H1 (cell line): Measurements from ENCODE around the gene CPT2. TPM values are rescaled to one million over a fixed set of nuclear protein-coding genes. Genes with fewer than 3 reads are reported as not detected.

Source experiments
- SAP30 ChIP-seq: fragments of 300-600 bp; sonication (generic); IDR thresholded peaks from 2 replicates; pipeline ENCODE4 v1.7.1; 2012; ENCODE audit warnings: low read length, moderate library complexity, mild to moderate bottlenecking, inconsistent platforms; ENCODE audit not compliant: insufficient read depth, insufficient replicate concordance
- polyA plus RNA-seq, 7 experiments: library from polyadenylated mRNA; depleted of rRNA in 3 of 7; stranded (reverse) in 5 of 7; unstranded in 2 of 7; fragments of >200 nt in 5 of 7; fragments of 200-250 nt in 2 of 7; gene quantifications; 1 replicate in 5 of 7; 2 replicates in 1 of 7; 4 replicates in 1 of 7; pipeline versions ENCODE4 v1.2.1 to v1.2.3, GENCODE V29; 2011 to 2013; ENCODE audit warnings: missing spikeins in 2 of 7, mixed read lengths in 2 of 7
- total RNA-seq: library from RNA; stranded (reverse); fragmentation: NEBNext Ultra II Directional; extraction: Animal tissue kit (Norgen Biotek cat#: 25700); gene quantifications from 2 replicates; pipeline ENCODE4 v1.2.1, GENCODE V29; 2021

Gene CPT2
- total and polyA plus RNA-seq, 2 of the 8 experiments (the other 6 are each of a cell fraction or from before 2014, with no cell fraction given) = 23.9 to 25.5 TPM

DNA sequence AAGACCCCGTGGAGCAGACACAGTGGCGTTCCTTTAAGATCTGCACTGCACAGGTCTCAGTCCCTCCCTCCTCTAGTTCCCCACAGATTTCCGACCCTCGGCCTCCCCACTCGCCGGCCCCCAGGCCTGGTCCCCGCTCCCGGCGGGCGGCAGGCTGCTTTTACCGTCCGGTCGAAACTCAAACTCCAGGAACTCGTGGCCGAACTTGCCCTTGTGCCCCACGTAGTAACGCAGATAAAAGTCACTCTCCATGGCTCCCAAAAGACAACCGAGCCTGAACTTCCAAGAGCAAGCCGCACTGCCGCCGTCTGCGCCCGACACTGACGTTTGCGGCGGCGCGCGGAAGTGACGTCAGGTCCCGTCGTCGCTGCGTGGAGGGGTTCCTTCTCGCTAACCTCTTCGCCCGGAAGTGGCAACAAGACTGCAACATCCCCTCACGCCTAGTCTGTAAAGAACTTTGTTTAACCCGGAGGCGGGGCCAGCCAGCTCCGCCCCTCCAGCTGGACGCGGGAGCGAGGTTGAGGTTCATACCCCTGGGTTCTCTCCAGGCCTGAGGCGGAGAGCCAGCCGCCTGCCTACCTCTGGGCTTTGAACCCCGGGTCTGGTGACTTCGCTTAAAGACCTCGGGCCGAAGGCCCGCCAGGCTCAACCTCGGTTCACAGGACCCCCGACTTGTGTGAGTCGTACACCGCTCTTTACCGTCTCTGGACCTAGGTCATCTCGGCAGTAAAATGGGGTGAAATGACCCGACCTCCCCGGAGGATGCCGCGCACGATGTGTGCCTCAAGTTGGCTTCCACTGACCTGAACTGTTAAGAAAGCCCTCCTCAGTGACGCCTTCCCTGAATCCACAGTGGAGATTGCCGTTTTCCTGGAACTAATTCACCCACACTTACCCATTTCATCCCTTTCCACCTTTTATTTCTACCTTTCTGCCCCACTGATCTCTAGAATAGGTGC lies 41.9 kb downstream of the CPT2 start, which contains the start of gene MAGOH (continued):
- TF ChIP-seq SAP30 = no peak
